Temporal lobe (tissue), 2 donors: ENCODE measurements around the gene SLC46A3. TPM values are rescaled to one million over a fixed set of nuclear protein-coding genes. Genes with fewer than 3 reads are reported as not detected.

Experiments
- small RNA-seq: library from RNA; depleted of rRNA; stranded (forward); fragments of <200 nt; gene quantifications from one replicate; pipeline ENCODE3, GENCODE V24; 2014; ENCODE audit warnings: low replicate concordance
- total RNA-seq: library from RNA; depleted of rRNA; stranded (reverse); fragments of >200 nt; gene quantifications from one replicate; pipeline ENCODE4 v1.2.3, GENCODE V29; 2014

Gene SLC46A3
- total RNA-seq, 1 donor from 2014 or later = 2.2 TPM

Small RNAs within 50 kb of the gene (small RNA-seq; reads per million reads assigned to genes)
- not detected for gene RNU6-53P

Other genes starting within 250 kb of the SLC46A3 start
- 16.2 TPM for gene FLT1, start 223.8 kb downstream of the SLC46A3 start, total RNA-seq
- gene POMP, start 59.8 kb downstream of the SLC46A3 start, total RNA-seq = 43.8 TPM
- gene MTUS2, start 101.4 kb upstream of the SLC46A3 start, total RNA-seq = 7.1 TPM